HTR-8/SVneo (cell line): ENCODE results near the gene HIF1AN.
"Not testable (repeated sequence)": the region's sequence is repeated elsewhere in the genome, so short reads cannot be mapped to it uniquely, and the experiment has no call there.

Experiments used
- DNase-seq: peaks from one replicate; pipeline ENCODE4 v3.0.0; 2011; ENCODE audit warnings: low spot score, mixed read lengths; ENCODE audit not compliant: insufficient read length
- FAIRE-seq: peaks from 2 replicates; lab custom pipeline; 2011; peaks lifted over from hg19 to GRCh38; lab: Jason Lieb, UNC

HIF1AN gene

GRCh38 chr10:100565206-100565985 lies 29.7 kb downstream of the HIF1AN start:
- no peak for FAIRE-seq
- DNase-seq, result no peak

GRCh38 chr10:100566561-100566960 lies 30.8 kb downstream of the HIF1AN start:
- DNase-seq (no peak), FAIRE-seq (no peak)

GRCh38 chr10:100567249-100567648 lies 31.5 kb downstream of the HIF1AN start:
- no peak for FAIRE-seq
- no peak for DNase-seq

GRCh38 chr10:100567826-100568225 lies 32.1 kb downstream of the HIF1AN start:
- DNase-seq (no peak), FAIRE-seq (no peak)

GRCh38 chr10:100568912-100569311 lies 33.2 kb downstream of the HIF1AN start:
- FAIRE-seq (no peak), DNase-seq (no peak)

GRCh38 chr10:100569687-100570481 lies 34.1 kb downstream of the HIF1AN start:
- FAIRE-seq (no peak), DNase-seq (no peak)

GRCh38 chr10:100570506-100570905 lies 34.8 kb downstream of the HIF1AN start:
- no peak for DNase-seq
- FAIRE-seq, result no peak

GRCh38 chr10:100571084-100571856 lies 35.5 kb downstream of the HIF1AN start:
- DNase-seq (no peak), FAIRE-seq (no peak)

GRCh38 chr10:100575146-100575545 lies 39.4 kb downstream of the HIF1AN start:
- DNase-seq, FAIRE-seq: not testable (repeated sequence)

- FAIRE-seq, result no peak
- DNase-seq, result no peak
Measured at GRCh38 chr10:100575585-100576281, 40.0 kb downstream of the HIF1AN start.

GRCh38 chr10:100576282-100576635 lies 40.5 kb downstream of the HIF1AN start:
- FAIRE-seq, result no peak

GRCh38 chr10:100579261-100580090 lies 43.7 kb downstream of the HIF1AN start:
- no peak for FAIRE-seq
- no peak for DNase-seq

More at GRCh38 chr10:100576282-100576635, 40.5 kb downstream of the HIF1AN start:
- no peak for DNase-seq

GRCh38 chr10:100586959-100587358 lies 51.2 kb downstream of the HIF1AN start:
- FAIRE-seq (no peak), DNase-seq (no peak)

- FAIRE-seq, result no peak
- no peak for DNase-seq
Measured at GRCh38 chr10:100598166-100598565, 62.4 kb downstream of the HIF1AN start.

GRCh38 chr10:100600218-100600617 lies 64.5 kb downstream of the HIF1AN start:
- DNase-seq, result no peak

GRCh38 chr10:100607439-100607838 lies 71.7 kb downstream of the HIF1AN start:
- DNase-seq (no peak), FAIRE-seq (no peak)

More at GRCh38 chr10:100600218-100600617, 64.5 kb downstream of the HIF1AN start:
- no peak for FAIRE-seq
